GM19324 (cell line): Measurements from ENCODE around the gene FAT1.
"Not testable (repeated sequence)": the region's sequence is repeated elsewhere in the genome, so short reads cannot be mapped to it uniquely, and the experiment has no call there.

Source experiments
- ATAC-seq: cut with Tn5 transposase; IDR thresholded peaks from one replicate; pipeline ENCODE4 v1.9.1; 2021; ENCODE audit warnings: mild to moderate bottlenecking, moderate library complexity; ENCODE audit not compliant: unreplicated experiment, low FRiP score

FAT1 gene

DNA sequence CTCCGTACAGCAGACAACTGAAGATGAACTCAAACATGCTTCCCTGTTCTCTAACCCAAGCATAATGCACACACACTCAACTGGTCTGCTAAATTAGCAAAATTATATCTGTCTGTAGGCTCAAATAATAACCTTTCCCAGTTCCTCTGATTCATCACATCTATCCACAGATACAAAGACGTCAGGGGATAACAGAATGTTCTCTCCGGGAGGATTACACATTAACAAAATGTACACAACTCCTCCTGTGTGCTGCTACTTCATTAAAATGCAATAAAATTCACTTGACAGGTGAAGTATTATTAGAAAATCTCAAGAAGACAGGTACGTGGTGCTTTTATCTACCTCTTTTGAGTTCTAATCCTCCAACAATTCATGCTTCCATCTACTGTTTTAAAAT lies 57.4 kb downstream of the FAT1 start:
- no peak for ATAC-seq

DNA sequence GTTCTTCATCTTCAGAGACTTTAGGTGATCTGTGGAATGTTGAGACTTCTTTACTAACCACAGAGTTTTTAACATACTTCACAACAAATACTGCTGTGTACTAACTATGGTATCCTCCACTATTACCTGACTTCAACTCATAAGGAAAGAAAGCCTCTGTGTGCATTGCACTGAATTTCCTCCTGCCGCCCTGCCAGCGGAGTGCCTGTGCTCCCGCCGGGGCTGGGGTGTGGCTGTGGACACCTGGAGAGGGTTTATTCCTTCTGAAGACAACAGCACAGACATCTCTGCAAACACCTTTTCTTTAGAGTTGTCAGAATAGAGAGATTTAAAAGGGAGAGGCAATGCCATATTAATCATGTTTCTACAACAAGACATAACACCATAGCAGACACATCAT lies 63.3 kb downstream of the FAT1 start:
- no peak for ATAC-seq

DNA sequence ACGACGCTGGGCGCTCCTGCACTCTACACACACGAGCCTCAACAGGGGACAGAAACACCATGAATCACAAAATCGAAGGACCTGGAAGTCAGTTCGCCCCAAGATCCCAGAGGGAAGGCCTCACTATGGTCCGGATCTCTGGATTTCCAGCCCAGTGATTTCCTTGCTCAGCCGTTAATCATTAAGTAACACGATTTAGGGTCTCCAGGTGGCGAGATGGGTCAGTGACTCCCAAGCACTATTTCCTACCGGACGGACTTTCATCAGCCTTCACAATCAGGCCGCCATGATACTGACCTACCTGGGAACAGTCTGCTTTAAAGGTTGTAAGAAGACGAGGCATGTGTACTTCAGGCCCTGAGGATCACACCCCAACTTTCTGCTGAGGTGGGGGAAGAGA lies 63.7 kb downstream of the FAT1 start:
- no peak for ATAC-seq

- not testable (repeated sequence) for ATAC-seq
Observed at GRCh38 chr4:186659456-186659855, 64.2 kb downstream of the FAT1 start.

GRCh38 chr4:186658657-186659056 lies 65.0 kb downstream of the FAT1 start:
- no peak for ATAC-seq

GRCh38 chr4:186657764-186658163 lies 65.9 kb downstream of the FAT1 start:
- no peak for ATAC-seq

DNA sequence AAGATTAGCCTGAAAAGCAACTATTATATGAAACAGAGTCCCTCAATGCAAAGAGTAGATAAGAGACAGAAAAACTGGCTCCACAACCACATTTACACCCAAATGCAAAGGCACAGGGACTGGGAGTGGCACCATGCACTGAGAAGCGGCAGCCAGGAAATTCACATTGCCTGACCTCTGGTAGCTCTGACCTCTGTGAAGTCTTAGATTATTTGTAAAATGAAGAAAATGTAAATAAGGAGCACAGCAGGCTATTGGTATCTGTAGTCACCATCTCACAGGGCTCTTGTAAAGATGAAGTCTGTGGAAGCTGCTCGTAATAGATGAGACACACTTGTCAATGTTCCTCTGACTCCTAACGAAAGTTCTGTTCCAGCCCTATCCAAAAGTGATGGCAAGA lies 69.7 kb downstream of the FAT1 start:
- ATAC-seq, result no peak

- ATAC-seq, result no peak
Observed at GRCh38 chr4:186651624-186652023, 72.0 kb downstream of the FAT1 start.

GRCh38 chr4:186651181-186651603 lies 72.5 kb downstream of the FAT1 start:
- ATAC-seq, result no peak

DNA sequence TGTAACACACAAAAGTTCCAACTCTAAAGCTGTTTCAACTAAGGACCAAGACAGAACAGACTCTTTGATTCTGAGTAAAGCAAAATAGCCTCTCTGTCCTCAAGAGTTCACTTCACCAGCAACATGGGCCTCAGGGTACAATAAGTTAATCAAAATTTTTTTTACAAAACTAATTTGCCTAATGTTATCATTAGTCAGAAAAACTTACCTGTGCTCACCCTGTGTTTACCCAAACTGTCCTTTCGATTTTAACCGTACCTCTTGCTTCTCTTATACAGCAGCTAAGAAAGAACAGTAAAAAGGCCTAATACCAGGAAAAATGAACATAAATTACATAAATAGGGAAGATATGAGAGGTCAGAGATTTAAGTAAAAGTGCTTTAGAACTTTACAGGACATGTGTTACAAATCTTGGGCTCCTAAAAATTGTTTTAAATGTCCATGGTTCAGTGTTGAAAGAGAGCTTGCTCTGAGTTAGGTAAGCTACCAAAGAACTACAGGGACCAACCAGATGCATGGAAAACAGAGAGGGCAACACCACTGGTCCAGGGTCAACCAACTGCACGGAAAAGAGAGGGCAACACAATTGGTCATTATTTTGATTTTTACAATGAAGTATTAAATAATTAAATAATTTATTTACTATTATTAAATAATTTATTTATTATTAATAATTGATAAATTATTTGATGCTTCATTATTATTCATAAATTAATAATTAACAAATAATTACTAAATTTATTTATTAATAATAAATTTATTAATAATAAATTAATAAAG lies 73.1 kb downstream of the FAT1 start:
- ATAC-seq, result no peak

DNA sequence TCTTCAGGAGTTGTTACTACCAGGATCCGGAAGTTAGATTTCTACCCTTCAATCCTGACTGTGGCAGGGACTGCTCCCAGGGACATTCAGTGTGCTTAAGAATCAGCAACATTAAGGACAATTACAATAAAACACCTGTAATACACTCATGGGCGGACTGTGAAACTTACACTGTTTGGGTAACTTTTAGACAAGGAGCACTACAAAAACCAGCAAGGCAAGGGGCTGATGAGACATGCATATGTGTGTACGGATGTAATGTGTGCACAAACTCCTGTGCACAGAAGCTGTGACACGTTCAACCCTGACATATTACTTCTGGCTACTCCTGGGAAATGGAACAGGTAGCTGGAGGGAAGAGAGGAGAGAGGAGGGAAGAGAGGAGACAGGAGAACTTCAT lies 75.8 kb downstream of the FAT1 start:
- no peak for ATAC-seq

DNA sequence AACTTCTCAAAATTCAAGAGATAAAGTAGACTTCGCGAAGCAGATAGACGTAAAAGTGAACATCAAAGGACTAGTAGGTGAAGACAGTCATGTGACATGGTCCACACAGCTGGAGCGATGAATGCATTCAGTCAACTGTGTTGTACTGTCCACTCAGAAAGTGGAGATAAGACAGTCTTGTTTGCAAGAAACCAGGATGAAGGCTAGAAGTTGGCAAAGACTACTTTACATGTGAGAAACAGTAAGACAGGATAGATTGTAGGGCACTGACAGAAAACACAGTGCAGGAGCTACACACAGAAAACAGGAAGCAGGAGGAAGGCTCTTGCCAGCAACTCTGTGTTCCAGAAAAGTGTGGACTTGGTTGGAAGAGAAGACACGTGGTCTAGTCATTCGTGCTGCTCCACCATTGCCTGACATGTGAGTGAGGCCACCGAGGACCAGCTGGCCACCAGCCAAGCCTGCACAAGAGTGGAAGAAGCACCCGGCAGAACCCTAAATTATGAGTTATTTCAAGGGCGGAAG lies 78.9 kb downstream of the FAT1 start:
- ATAC-seq, result no peak

DNA sequence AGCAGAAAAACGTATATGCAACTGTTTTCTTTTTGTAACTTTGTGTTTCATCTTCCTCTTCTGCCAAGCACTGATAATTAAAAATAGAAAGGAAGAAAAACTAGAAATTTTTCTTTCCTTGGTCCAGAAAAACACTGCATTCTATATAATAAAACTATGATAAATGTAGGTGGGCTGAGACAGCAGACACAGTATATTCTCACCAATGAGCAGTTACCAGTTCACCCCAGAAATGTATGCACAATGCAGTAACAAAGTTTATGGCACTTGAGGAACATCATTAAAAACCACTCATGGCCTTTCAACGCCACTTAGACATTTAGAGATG lies 79.4 kb downstream of the FAT1 start:
- ATAC-seq, result no peak

GRCh38 chr4:186643501-186644310 lies 80.0 kb downstream of the FAT1 start:
- ATAC-seq, result no peak

DNA sequence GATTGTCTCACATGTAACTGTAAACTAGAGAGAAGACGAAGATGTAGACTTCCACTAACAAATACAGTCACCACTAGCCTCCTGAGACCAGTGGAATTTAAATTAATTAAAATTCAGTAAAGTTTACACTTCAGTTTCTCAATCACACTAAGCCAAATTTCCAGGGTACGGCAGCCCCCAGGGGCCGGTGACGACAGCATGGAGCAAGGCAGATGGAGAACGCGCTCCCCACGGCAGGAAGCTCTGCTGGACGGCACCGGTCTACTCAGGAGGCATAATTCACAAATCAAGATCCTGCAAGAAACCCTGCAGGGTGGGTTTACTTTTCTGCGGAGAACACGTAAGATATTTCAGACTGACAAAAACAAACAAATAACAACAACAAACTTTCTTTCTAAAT lies 80.7 kb downstream of the FAT1 start:
- no peak for ATAC-seq

DNA sequence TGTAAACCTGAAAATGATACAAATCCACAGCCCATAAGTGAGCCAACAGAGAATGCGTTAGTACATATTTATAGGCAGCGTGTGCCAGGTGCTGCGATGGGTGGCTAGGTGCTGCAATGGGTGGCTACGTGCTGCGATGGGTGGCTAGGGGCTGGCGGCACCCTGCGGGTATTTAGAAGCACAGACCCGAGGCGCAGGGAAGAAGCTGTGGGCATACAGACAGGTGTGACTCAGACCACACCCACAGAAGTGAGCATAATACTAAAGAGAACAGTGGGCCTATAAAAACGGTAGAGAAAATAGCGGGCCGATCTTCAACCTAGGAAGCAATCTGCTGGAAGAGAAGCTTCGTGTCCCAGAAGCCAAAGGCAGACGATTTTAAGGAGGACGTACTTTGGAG lies 81.1 kb downstream of the FAT1 start:
- no peak for ATAC-seq

- ATAC-seq, result no peak
Observed at GRCh38 chr4:186634591-186635128, 89.0 kb downstream of the FAT1 start.

DNA sequence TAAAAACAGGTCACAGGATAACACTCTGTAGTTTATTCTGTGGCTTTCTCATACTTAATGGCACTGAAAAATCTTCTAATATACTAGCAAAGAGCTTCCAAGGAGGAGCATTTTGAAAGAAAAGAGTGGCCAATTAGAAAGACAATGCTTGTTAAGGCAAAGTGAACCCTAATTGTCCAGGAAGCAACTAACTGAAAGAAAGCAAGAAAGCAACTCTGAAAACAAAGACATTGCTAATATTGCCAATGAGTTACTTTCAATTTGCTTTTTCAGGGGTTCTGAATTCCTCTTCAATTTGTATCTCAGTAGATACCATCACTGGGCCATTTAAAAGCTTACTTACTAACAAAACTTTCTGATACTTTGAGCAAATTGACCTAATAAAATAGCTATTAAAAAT lies 89.8 kb downstream of the FAT1 start:
- ATAC-seq, result no peak

DNA sequence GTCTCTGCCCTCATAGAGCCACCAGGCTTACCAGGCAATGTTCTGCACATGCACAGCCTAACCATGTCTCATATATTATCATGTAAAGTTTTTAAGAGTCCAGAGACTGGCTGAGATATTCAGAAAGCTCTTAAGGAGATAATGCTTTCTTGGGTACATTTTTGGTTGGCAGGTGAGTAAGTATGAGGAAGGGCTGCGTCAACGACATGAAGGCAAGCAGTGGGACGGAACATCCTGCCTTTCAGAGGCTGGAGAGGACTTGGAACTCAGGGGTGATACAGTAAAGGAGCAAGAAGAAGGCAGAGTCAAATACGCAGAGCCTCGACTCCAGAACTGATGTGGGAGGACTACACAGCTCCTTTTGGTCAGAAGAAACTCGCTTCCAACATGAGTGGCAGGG lies 93.5 kb downstream of the FAT1 start:
- no peak for ATAC-seq

DNA sequence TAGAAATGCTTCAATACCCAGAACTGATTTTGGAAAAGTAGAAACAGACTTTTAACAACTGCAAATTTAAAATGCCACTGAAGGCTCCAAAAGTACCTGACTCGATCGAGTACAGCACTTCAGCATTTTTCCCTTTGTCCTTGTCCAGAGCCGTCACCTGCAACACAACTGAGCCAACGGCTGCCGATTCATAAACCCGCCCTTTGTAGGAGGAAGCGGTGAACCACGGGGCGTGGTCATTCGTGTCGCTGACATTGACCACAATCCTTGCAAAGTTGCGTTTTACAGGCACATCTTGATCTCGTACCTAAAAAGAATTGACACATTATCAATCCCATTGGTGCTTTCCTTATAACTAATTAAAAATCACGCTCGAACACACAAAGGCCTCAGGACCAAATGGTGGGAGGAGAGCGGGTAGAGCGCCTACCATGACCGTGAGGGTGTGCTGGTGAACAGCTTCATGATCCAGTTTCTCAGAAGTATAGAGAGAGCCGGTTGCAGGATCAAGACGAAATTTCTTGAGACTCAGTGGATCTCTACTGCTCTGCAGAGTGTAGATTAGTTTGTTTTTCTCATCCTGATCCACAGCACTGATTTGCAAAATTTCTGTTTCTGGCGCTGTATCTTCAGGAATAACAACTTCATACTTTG lies 95.5 kb downstream of the FAT1 start:
- ATAC-seq, result no peak

GRCh38 chr4:186627226-186627865 lies 96.3 kb downstream of the FAT1 start:
- no peak for ATAC-seq
